CD8-positive, alpha-beta memory T cell (primary cell): Measurements from ENCODE around the gene NEGR1. TPM values are rescaled to one million over a fixed set of nuclear protein-coding genes. Genes with fewer than 3 reads are reported as not detected.

Experiments
- CTCF ChIA-PET: fragments of 350-600 bp; sonication (Branson Sonifier 250); formaldehyde crosslinking; loops from one replicate; lab custom pipeline; 2021; ENCODE audit warnings: antibody characterized with exemption; lab: Charles Lee
- POLR2A ChIA-PET: fragments of 350-600 bp; sonication (Branson Sonifier 250); formaldehyde crosslinking; loops from one replicate; lab custom pipeline; 2021; ENCODE audit warnings: antibody characterized with exemption; lab: Charles Lee
- DNase-seq, 5 donors: peaks; one replicate each; pipeline versions ENCODE4 v3.0.0 to v3.0.0-alpha.2; 2020 to 2022; ENCODE audit warnings: mixed read lengths in 1 of 5
- H3K27ac ChIP-seq: one replicate; pipeline ENCODE4 v1.7.0; 2013; ENCODE audit warnings: low read depth, mild to moderate bottlenecking, low read length, moderate library complexity
- H3K27me3 ChIP-seq: 2 replicates; pipeline ENCODE4 v1.7.0; 2013; ENCODE audit warnings: low read length, mild to moderate bottlenecking; ENCODE audit not compliant: insufficient read depth, poor library complexity, severe bottlenecking
- H3K36me3 ChIP-seq: 2 replicates; pipeline ENCODE4 v1.7.0; 2013; ENCODE audit warnings: mild to moderate bottlenecking, low read length, moderate library complexity; ENCODE audit not compliant: insufficient read depth
- H3K4me1 ChIP-seq: 2 replicates; pipeline ENCODE4 v1.7.0; 2013; ENCODE audit warnings: mild to moderate bottlenecking, low read length, moderate library complexity; ENCODE audit not compliant: insufficient read depth
- H3K4me3 ChIP-seq: 2 replicates; pipeline ENCODE4 v1.7.0; 2013; ENCODE audit warnings: mild to moderate bottlenecking, low read length
- H3K9me3 ChIP-seq: 2 replicates; pipeline ENCODE4 v1.7.0; 2013; ENCODE audit warnings: mild to moderate bottlenecking, low read length
- H3K27ac Mint-ChIP-seq, 8 donors: one replicate each; pipeline ENCODE4 v1.8.0; 2020 to 2021; ENCODE audit warnings: mixed read lengths in 8 of 8, mild to moderate bottlenecking in 6 of 8, inconsistent platforms in 3 of 8, moderate library complexity in 3 of 8
- H3K27me3 Mint-ChIP-seq, 2 donors: one replicate each; pipeline ENCODE4 v1.8.0; 2020 to 2021; ENCODE audit warnings: mixed read lengths in 2 of 2, mild to moderate bottlenecking in 1 of 2, moderate library complexity in 1 of 2
- H3K36me3 Mint-ChIP-seq, 3 donors: one replicate each; pipeline ENCODE4 v1.8.0; 2020 to 2021; ENCODE audit warnings: mixed read lengths in 3 of 3, inconsistent platforms in 1 of 3, mild to moderate bottlenecking in 1 of 3
- H3K4me1 Mint-ChIP-seq, 3 donors: one replicate each; pipeline ENCODE4 v1.8.0; 2020 to 2021; ENCODE audit warnings: mixed read lengths in 3 of 3, inconsistent platforms in 1 of 3, mild to moderate bottlenecking in 1 of 3
- H3K4me3 Mint-ChIP-seq, 7 donors: one replicate each; pipeline ENCODE4 v1.8.0; 2020 to 2021; ENCODE audit warnings: mixed read lengths in 7 of 7, mild to moderate bottlenecking in 6 of 7, moderate library complexity in 4 of 7, inconsistent platforms in 2 of 7
- H3K9me3 Mint-ChIP-seq, 5 donors: one replicate each; pipeline ENCODE4 v1.8.0; 2020 to 2022; ENCODE audit warnings: mixed read lengths in 5 of 5, mild to moderate bottlenecking in 3 of 5, moderate library complexity in 2 of 5, inconsistent platforms in 1 of 5
- polyA plus RNA-seq: library from polyadenylated mRNA; unstranded; fragments of 300-500 nt; fragmentation: Illumina TruSeq; gene quantifications from one replicate; pipeline ENCODE4 v1.2.3, GENCODE V29; 2021
- total RNA-seq, 2 experiments: library from RNA; stranded (reverse); gene quantifications; one replicate each; pipeline ENCODE4 v1.2.3, GENCODE V29; 2021

The NEGR1 gene
- total and polyA plus RNA-seq, 3 experiments from 2014 or later: not detected

DNA sequence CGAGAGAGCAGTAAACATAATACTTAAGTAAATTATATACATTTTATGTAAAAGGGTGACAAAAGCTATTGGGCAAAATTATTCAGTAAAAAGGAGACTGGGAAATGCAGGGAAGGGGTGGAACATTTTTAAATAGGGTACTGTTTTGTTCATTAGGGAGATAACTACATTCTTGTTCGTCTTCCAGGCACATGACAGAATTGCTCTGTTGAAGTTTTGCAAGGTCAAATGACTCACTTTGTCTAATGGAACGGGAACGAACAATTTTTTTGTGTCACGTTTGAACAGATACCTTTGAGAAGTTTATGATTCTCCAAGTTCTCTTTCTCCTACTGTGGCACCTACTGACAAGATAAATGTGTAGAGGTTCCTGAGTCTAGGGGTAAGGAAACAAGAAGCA, 819.2 kb downstream of the NEGR1 start:
- Mint-ChIP-seq H3K4me1 (no peaks in the 10 kb centered on the region), H3K36me3 (no peaks in the 10 kb centered on the region), H3K27ac (no peak overlapping the region), H3K9me3 (peaks cover 4 to 21% (median 5%) of the 10 kb centered on the region in 5 donors), H3K27me3 (no peaks in the 10 kb centered on the region), H3K4me3 (no peak overlapping the region)
- Histone ChIP-seq H3K36me3 (no peaks in the 10 kb centered on the region), H3K27ac (no peak overlapping the region), H3K4me3 (no peak overlapping the region), H3K4me1 (no peaks in the 10 kb centered on the region), H3K27me3 (no peaks in the 10 kb centered on the region), H3K9me3 (no peaks in the 10 kb centered on the region)
- DNase-seq: no peak
- ChIA-PET CTCF (no interaction called here), POLR2A (no interaction called here)

DNA sequence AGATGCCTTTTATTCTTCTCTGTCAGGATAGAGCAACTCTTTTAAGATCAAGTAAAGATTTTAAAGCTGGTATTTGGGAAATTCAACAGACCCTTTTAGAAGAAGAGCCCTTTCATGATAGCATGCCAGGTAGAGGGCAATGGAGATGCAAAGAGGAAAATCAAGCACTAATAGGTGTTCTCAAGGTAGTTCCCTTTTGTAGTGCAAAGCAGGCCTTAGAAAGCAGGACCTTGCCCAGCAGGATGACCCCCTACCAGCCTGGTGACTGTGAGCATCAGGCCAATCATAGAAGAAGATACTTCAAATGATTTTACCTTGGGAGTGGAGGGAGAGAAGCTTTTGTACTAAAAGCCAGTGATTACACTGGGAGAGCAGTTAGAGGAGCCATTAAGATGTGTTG, 820.1 kb downstream of the NEGR1 start:
- ChIA-PET CTCF (no interaction called here), POLR2A (no interaction called here)
- H3K9me3 ChIP-seq: no peaks in the 10 kb centered on the region
- no peak overlapping the region for H3K27ac ChIP-seq
- H3K27me3 ChIP-seq: no peaks in the 10 kb centered on the region
- Mint-ChIP-seq H3K27me3 (no peaks in the 10 kb centered on the region), H3K36me3 (no peaks in the 10 kb centered on the region), H3K4me1 (no peaks in the 10 kb centered on the region), H3K4me3 (no peak overlapping the region), H3K27ac (no peak overlapping the region), H3K9me3 (peaks cover 4 to 24% (median 6%) of the 10 kb centered on the region in 5 donors)
- H3K4me3 ChIP-seq: no peak overlapping the region
- no peaks in the 10 kb centered on the region for H3K4me1 ChIP-seq
- no peaks in the 10 kb centered on the region for H3K36me3 ChIP-seq
- DNase-seq: no peak

DNA sequence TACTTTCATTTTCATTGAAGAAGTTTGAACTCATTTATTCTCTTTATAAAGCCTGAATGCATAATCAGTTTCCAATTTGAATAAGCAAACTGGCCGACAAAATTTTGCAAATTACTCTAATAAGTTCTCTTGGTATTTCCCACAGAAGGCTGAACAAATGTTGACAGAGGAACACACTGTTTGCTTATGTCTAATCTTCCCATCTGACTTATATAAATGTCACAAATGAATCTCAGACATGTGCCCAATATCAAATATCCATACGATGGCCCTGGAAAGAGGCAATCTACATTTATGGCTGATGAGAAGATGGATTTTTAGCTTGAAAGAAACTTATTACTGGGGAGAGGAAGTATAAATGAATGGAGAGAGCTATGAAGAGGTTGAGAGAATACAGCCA, 820.9 kb downstream of the NEGR1 start:
- Histone ChIP-seq H3K36me3 (no peaks in the 10 kb centered on the region), H3K27ac (no peak overlapping the region), H3K9me3 (no peaks in the 10 kb centered on the region), H3K4me3 (no peak overlapping the region), H3K4me1 (no peaks in the 10 kb centered on the region), H3K27me3 (no peaks in the 10 kb centered on the region)
- Mint-ChIP-seq H3K4me3 (no peak overlapping the region), H3K27ac (no peak overlapping the region), H3K4me1 (no peaks in the 10 kb centered on the region), H3K36me3 (no peaks in the 10 kb centered on the region), H3K9me3 (peaks cover 4 to 22% (median 8%) of the 10 kb centered on the region in 5 donors), H3K27me3 (no peaks in the 10 kb centered on the region)
- ChIA-PET CTCF (no interaction called here), POLR2A (no interaction called here)
- no peak for DNase-seq

DNA sequence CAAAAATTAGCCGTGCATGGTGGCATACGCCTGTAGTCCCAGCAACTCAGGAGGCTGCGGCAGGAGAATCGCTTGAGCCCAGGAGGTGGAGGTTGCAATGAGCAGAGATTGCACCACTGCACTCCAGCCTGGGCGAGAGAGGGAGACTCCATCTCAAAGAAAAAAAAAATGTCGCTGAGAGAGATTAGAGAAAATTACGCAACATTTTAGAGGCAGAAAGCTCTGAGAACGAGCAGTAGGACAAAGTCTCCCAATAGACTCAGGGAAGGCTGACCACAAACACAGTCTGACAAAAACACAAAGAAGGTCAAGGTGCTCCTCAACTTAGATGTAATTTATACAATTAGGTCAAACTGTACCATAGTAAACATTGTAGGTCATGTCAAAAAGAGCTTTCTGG, 833.9 kb downstream of the NEGR1 start:
- CTCF ChIA-PET: no interaction called here
- Mint-ChIP-seq H3K4me3 (no peak overlapping the region), H3K27me3 (no peaks in the 10 kb centered on the region), H3K36me3 (no peaks in the 10 kb centered on the region), H3K9me3 (peaks cover 3 to 30% (median 11%) of the 10 kb centered on the region in 5 donors), H3K27ac (no peak overlapping the region), H3K4me1 (no peaks in the 10 kb centered on the region)
- no peaks in the 10 kb centered on the region for H3K9me3 ChIP-seq
- H3K4me1 ChIP-seq: no peaks in the 10 kb centered on the region
- H3K4me3 ChIP-seq: no peak overlapping the region
- POLR2A ChIA-PET: no interaction called here
- no peaks in the 10 kb centered on the region for H3K27me3 ChIP-seq
- no peak for DNase-seq
- no peak overlapping the region for H3K27ac ChIP-seq
- no peaks in the 10 kb centered on the region for H3K36me3 ChIP-seq

DNA sequence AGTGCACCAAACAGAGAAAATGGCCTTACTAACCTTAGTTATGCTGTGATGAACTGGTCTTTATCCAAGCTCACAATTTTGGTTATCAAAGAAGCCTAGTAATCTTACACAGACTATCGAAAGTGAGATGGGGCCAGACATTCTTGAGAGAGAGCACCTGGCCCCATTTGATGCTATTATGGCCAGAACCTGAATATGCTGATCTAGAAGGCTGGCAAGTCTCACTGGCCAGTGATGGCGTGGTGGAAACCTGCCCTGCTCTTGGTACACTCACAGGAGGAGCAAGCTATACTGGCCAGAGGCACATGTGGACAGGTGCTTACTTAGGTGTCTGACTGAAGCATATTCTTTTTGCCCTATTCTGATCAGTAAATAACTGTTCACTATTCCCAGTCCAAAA, 843.7 kb downstream of the NEGR1 start:
- Mint-ChIP-seq H3K9me3 (peaks cover 2 to 12% (median 4%) of the 10 kb centered on the region in 5 donors), H3K4me3 (no peak overlapping the region), H3K36me3 (no peaks in the 10 kb centered on the region), H3K27ac (no peak overlapping the region), H3K4me1 (no peaks in the 10 kb centered on the region), H3K27me3 (no peaks in the 10 kb centered on the region)
- no peaks in the 10 kb centered on the region for H3K9me3 ChIP-seq
- ChIA-PET POLR2A (no interaction called here), CTCF (no interaction called here)
- H3K36me3 ChIP-seq: no peaks in the 10 kb centered on the region
- H3K27me3 ChIP-seq: no peaks in the 10 kb centered on the region
- H3K4me3 ChIP-seq: no peak overlapping the region
- no peak for DNase-seq
- no peak overlapping the region for H3K27ac ChIP-seq
- no peaks in the 10 kb centered on the region for H3K4me1 ChIP-seq

DNA sequence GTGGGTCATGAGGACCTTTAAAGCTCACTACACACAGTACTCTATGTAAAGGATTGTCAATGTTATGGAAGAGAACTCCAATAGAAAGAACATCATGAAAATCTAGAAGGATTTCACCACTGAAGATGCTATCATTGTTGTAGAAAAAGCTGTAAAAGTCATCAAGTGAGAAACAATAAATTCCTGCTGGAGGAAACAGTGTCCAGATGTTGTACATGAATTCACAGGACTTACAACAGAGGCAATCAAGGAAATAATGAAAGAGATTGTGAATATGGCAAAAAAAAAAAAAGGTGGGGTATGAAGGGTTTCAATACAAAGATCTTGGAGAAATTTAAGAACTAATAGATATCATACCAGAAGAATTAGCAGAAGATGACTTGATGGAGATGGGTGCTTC, 846.4 kb downstream of the NEGR1 start:
- no peak overlapping the region for H3K4me3 Mint-ChIP-seq
- H3K36me3 ChIP-seq: no peaks in the 10 kb centered on the region
- H3K27me3 Mint-ChIP-seq: no peaks in the 10 kb centered on the region
- no peaks in the 10 kb centered on the region for H3K4me1 Mint-ChIP-seq
- H3K9me3 ChIP-seq: no peaks in the 10 kb centered on the region
- H3K27ac Mint-ChIP-seq: no peak overlapping the region
- CTCF ChIA-PET: no interaction called here
- H3K4me3 ChIP-seq: no peak overlapping the region
- no peaks in the 10 kb centered on the region for H3K36me3 Mint-ChIP-seq
- no peak overlapping the region for H3K27ac ChIP-seq
- POLR2A ChIA-PET: no interaction called here
- DNase-seq: no peak
- H3K9me3 Mint-ChIP-seq: peaks cover 2 to 14% (median 5%) of the 10 kb centered on the region in 5 donors
- H3K4me1 ChIP-seq: no peaks in the 10 kb centered on the region
- no peaks in the 10 kb centered on the region for H3K27me3 ChIP-seq

DNA sequence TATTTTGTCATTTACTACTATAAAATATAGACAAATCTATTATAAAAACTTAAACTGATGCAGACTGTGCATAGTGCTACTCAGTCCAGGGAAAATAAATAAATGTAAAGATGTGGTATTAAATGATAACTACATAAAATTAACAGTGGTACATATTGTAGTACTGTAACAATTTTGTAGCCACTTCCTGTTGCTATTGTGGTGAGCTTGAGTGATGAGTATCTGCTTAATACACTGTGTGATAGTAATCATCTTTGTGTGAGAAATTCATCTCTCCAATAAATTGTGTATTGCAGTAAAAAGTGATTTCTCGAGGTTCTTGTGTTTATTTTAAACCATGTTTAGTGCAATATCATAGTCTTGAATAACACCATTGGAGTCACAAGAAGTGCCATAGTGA, 848.1 kb downstream of the NEGR1 start:
- Mint-ChIP-seq H3K9me3 (peaks cover 2 to 14% (median 6%) of the 10 kb centered on the region in 5 donors), H3K4me3 (no peak overlapping the region), H3K27me3 (no peaks in the 10 kb centered on the region), H3K36me3 (no peaks in the 10 kb centered on the region), H3K4me1 (no peaks in the 10 kb centered on the region), H3K27ac (no peak overlapping the region)
- no peaks in the 10 kb centered on the region for H3K9me3 ChIP-seq
- ChIA-PET CTCF (no interaction called here), POLR2A (no interaction called here)
- H3K27ac ChIP-seq: no peak overlapping the region
- no peak overlapping the region for H3K4me3 ChIP-seq
- H3K36me3 ChIP-seq: no peaks in the 10 kb centered on the region
- no peaks in the 10 kb centered on the region for H3K4me1 ChIP-seq
- DNase-seq: no peak
- H3K27me3 ChIP-seq: no peaks in the 10 kb centered on the region

DNA sequence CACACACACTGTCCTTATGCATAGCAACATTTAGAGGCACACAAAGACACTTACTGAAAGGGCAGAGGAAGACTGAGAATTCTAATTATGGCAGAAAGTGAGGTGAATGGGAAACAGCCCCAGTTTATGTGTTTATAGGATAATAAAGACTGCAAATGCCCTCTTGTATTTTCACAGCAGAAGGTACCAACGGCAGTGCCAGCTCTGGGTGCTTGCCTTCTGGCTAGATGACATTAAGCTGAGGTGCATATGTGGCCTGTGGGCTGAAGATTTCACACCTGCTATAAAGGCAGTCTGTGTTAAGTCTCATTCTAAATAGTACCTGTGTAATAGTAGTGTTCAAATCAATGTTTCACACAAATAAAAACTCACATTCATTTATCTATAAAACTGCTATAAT, 854.3 kb downstream of the NEGR1 start:
- H3K4me1 Mint-ChIP-seq: no peaks in the 10 kb centered on the region
- no peaks in the 10 kb centered on the region for H3K27me3 Mint-ChIP-seq
- Histone ChIP-seq H3K27ac (no peak overlapping the region), H3K9me3 (no peaks in the 10 kb centered on the region), H3K4me1 (no peaks in the 10 kb centered on the region), H3K27me3 (no peaks in the 10 kb centered on the region), H3K36me3 (no peaks in the 10 kb centered on the region), H3K4me3 (no peak overlapping the region)
- ChIA-PET POLR2A (no interaction called here), CTCF (no interaction called here)
- H3K36me3 Mint-ChIP-seq: no peaks in the 10 kb centered on the region
- peaks cover 0 to 17% (median 3%) of the 10 kb centered on the region in 5 donors for H3K9me3 Mint-ChIP-seq
- no peak overlapping the region for H3K27ac Mint-ChIP-seq
- no peak overlapping the region for H3K4me3 Mint-ChIP-seq
- no peak for DNase-seq

DNA sequence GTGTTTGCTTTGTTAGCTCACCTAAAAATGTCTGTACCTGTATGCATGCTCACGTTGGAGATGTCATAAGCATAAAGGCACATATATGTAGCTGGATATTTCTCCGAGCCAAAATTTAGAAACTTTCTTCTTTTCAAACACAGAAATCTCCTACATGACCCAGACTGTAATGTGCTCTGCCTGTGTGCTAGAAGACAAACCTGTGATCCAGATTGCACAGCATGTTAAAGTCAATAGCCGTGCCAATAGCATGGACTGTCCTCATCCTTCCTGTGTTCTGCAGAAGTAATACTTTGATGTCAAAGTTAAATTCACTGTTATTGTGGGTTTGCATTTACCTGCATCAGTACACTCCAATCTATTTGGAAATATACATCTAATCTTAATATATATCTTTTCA, 855.3 kb downstream of the NEGR1 start:
- H3K36me3 Mint-ChIP-seq: no peaks in the 10 kb centered on the region
- Histone ChIP-seq H3K4me1 (no peaks in the 10 kb centered on the region), H3K9me3 (no peaks in the 10 kb centered on the region), H3K4me3 (no peak overlapping the region), H3K27ac (no peak overlapping the region), H3K27me3 (no peaks in the 10 kb centered on the region), H3K36me3 (no peaks in the 10 kb centered on the region)
- H3K27ac Mint-ChIP-seq: no peak overlapping the region
- H3K4me1 Mint-ChIP-seq: no peaks in the 10 kb centered on the region
- H3K4me3 Mint-ChIP-seq: no peak overlapping the region
- ChIA-PET CTCF (no interaction called here), POLR2A (no interaction called here)
- no peaks in the 10 kb centered on the region for H3K27me3 Mint-ChIP-seq
- H3K9me3 Mint-ChIP-seq: peaks cover 0 to 17% (median 6%) of the 10 kb centered on the region in 5 donors
- no peak for DNase-seq
